GM12878 (cell line): ENCODE data around the gene TKFC. TPM values are rescaled to one million over a fixed set of nuclear protein-coding genes. Genes with fewer than 3 reads are reported as not detected.

Experiments used
- ATAC-seq: fragments of 200-7000 bp; cut with Tn5 transposase; 3 replicates; pipeline ENCODE4 v1.9.1; 2020; ENCODE audit warnings: mild to moderate bottlenecking, moderate library complexity
- BruUV-seq: library from RNA; stranded (reverse); fragments of 400-500 nt; replicated peaks from 2 replicates; lab custom pipeline; 2021; lab: Mats Ljungman, UMichigan
- CTCF ChIA-PET: fragments of 300-600 bp; sonication (Branson Sonifier 250); formaldehyde crosslinking; extraction: SDS; loops from one replicate; lab custom pipeline; 2021; ENCODE audit warnings: inconsistent platforms; lab: Yijun Ruan, JAX
- POLR2A ChIA-PET: fragments of 350-600 bp; formaldehyde crosslinking; extraction: SDS; loops from one replicate; lab custom pipeline; 2021; ENCODE audit warnings: inconsistent platforms; lab: Charles Lee
- RAD21 ChIA-PET: fragments of 300-600 bp; sonication (Branson Sonifier 250); formaldehyde crosslinking; loops from one replicate; lab custom pipeline; 2023; ENCODE audit warnings: antibody characterized with exemption; ENCODE audit not compliant: unreplicated experiment; lab: Charles Lee
- SMC1A ChIA-PET: fragments of 300-600 bp; sonication (Branson Sonifier 250); formaldehyde crosslinking; loops from one replicate; lab custom pipeline; 2023; ENCODE audit not compliant: unreplicated experiment, uncharacterized antibody; lab: Charles Lee
- DNase-seq: peaks from one replicate; pipeline ENCODE4 v3.0.0-alpha.2; 2011; ENCODE audit warnings: low read depth, low spot score
- FAIRE-seq: peaks from 3 replicates; lab custom pipeline; 2011; peaks lifted over from hg19 to GRCh38; lab: Jason Lieb, UNC
- H2AFZ ChIP-seq: 2 replicates; pipeline ENCODE4 v1.6.0; 2011; ENCODE audit warnings: low read depth, low read length, control low read depth; ENCODE audit not compliant: control insufficient read depth
- H3K27ac ChIP-seq: 2 replicates; pipeline ENCODE4 v1.5.1; 2011; ENCODE audit warnings: control low read depth; ENCODE audit not compliant: control insufficient read depth, insufficient read depth
- H3K27me3 ChIP-seq, 2 experiments: replicated peaks in 1 of 2; 2 replicates each; pipeline versions ENCODE4 v1.6.0 to v1.6.1; 2011; ENCODE audit warnings: low read length in 1 of 2; ENCODE audit not compliant: control insufficient read depth in 2 of 2, insufficient read depth in 2 of 2
- H3K36me3 ChIP-seq, 2 experiments: 2 replicates each; pipeline ENCODE4 v1.5.1; 2011; ENCODE audit warnings: low read length in 1 of 2; ENCODE audit not compliant: control insufficient read depth in 2 of 2, insufficient read depth in 2 of 2
- H3K4me1 ChIP-seq: 2 replicates; pipeline ENCODE4 v1.6.1; 2011; ENCODE audit warnings: mild to moderate bottlenecking, low read length, moderate library complexity, mixed read lengths; ENCODE audit not compliant: control insufficient read depth, insufficient read depth
- H3K4me2 ChIP-seq: 2 replicates; pipeline ENCODE4 v1.6.0; 2011; ENCODE audit warnings: control low read depth; ENCODE audit not compliant: control insufficient read depth, insufficient read depth
- H3K4me3 ChIP-seq: fragments of 200-600 bp; sonication (generic); 2 replicates; pipeline ENCODE4 v1.5.1; 2016
- H3K79me2 ChIP-seq: 2 replicates; pipeline ENCODE4 v1.6.0; 2011; ENCODE audit warnings: low read length; ENCODE audit not compliant: control insufficient read depth, insufficient read depth
- H3K9ac ChIP-seq: 2 replicates; pipeline ENCODE4 v1.8.0; 2011; ENCODE audit warnings: low read length, control low read depth, mixed read lengths; ENCODE audit not compliant: control insufficient read depth, insufficient read depth
- H3K9me3 ChIP-seq: replicated peaks from 3 replicates; pipeline ENCODE4 v1.5.1; 2011; ENCODE audit warnings: mild to moderate bottlenecking, low read length; ENCODE audit not compliant: control insufficient read depth, insufficient read depth
- H4K20me1 ChIP-seq: 2 replicates; pipeline ENCODE4 v1.6.0; 2011; ENCODE audit not compliant: control insufficient read depth, insufficient read depth
- CUX1 ChIP-seq: IDR thresholded peaks from 2 replicates; pipeline ENCODE4 v1.6.1; 2012; ENCODE audit warnings: improper control_type of control experiment, low read depth, low read length; ENCODE audit not compliant: insufficient replicate concordance
- IKZF1 ChIP-seq: fragments of 450-650 bp; conservative IDR thresholded peaks from 2 replicates; pipeline ENCODE4 v1.6.1; 2017; ENCODE audit warnings: antibody characterized with exemption, mild to moderate bottlenecking
- IKZF2 ChIP-seq, 2 experiments: fragments of 450-650 bp; IDR thresholded peaks; 2 replicates each; pipeline ENCODE4 v1.6.1; 2017; ENCODE audit warnings: mild to moderate bottlenecking in 2 of 2, moderate library complexity in 2 of 2
- POLR2A ChIP-seq: IDR thresholded peaks from 2 replicates; pipeline ENCODE4 v1.6.1; 2011; ENCODE audit warnings: low read depth, mild to moderate bottlenecking, low read length
- PRDM15 ChIP-seq: fragments of 450-650 bp; formaldehyde crosslinking; IDR thresholded peaks from 2 replicates; pipeline ENCODE4 v1.4.0; 2020; ENCODE audit warnings: mild to moderate bottlenecking, moderate library complexity
- SUZ12 ChIP-seq: fragments of 200-600 bp; sonication (generic); IDR thresholded peaks from one replicate; pipeline ENCODE4 v1.6.1; 2018; ENCODE audit warnings: antibody characterized with exemption, mild to moderate bottlenecking; ENCODE audit not compliant: unreplicated experiment
- ZBED1 ChIP-seq: IDR thresholded peaks from 2 replicates; pipeline ENCODE4 v1.6.1; 2016; ENCODE audit warnings: borderline replicate concordance
- WGBS: methylation state at CpG from one replicate; pipeline ENCODE4 v1.1.6; 2016; ENCODE audit warnings: low lambda C conversion rate; ENCODE audit not compliant: insufficient replicate concordance, insufficient coverage; ENCODE audit errors: missing lambda C conversion rate; 5-methylcytosine and 5-hydroxymethylcytosine counted together
- in situ Hi-C: fragments of 300-500 bp; cut with MboI; formaldehyde crosslinking; loops from 9 replicates; pipeline ENCODE4 v1.14.3; 2018; ENCODE audit warnings: mixed read lengths
- intact Hi-C: fragments of 100-400 bp; cut with micrococcal nuclease; formaldehyde crosslinking; loops from one replicate; pipeline ENCODE4 v1.14.2; 2022; ENCODE audit not compliant: unreplicated experiment
- polyA plus RNA-seq, 11 experiments: library from polyadenylated mRNA; depleted of rRNA in 4 of 11; unstranded in 6 of 11; stranded (reverse) in 5 of 11; fragments of >200 nt; fragmentation: Nextera tagmentation in 4 of 11; fragmentation: Illumina TruSeq in 1 of 11; extraction: Ambion mirVana in 4 of 11; extraction: Trizol in 1 of 11; gene quantifications; 1 replicate in 1 of 11; 2 replicates in 10 of 11; pipeline versions ENCODE4 v1.2.1 to v1.2.3, GENCODE V29; 2011 to 2016; ENCODE audit warnings: inconsistent platforms in 2 of 11, missing spikeins in 2 of 11, low read depth in 1 of 11
- total RNA-seq, 4 experiments: library from RNA; depleted of rRNA in 3 of 4; stranded (reverse); fragments of >200 nt in 3 of 4; fragmentation: Illumina TruSeq in 1 of 4; extraction: Trizol in 1 of 4; gene quantifications; 2 replicates each; pipeline versions ENCODE4 v1.2.1 to v1.2.3, GENCODE V29; 2013 to 2021

TKFC gene
- total and polyA plus RNA-seq, 10 of the 15 experiments (the other 5 are each of a cell fraction or from before 2014, with no cell fraction given) = 2.4 to 113 (median 59.0) TPM

- ChIA-PET CTCF (interaction anchor here (1.1 to 4.5 kb wide), 4 partner anchors 13 to 86 kb away, joined by 3 to 22 read pairs (median 12); no protein-coding TSS in a partner anchor), POLR2A (interaction anchor here (1.5 kb wide), 1 partner anchor 12 kb away, joined by 3 read pairs; no protein-coding TSS in a partner anchor)
- in situ Hi-C loops = no loop called here
These were observed 16.2 kb downstream of the TKFC start for GRCh38 chr11:61349189-61349751.

GRCh38 chr11:61349916-61350315, 16.9 kb downstream of the TKFC start:
- no peaks in the 10 kb centered on the region for H4K20me1 ChIP-seq
- no peak overlapping the region for H3K4me3 ChIP-seq
- intact Hi-C loops (no loop called here), in situ Hi-C loops (no loop called here)
- POLR2A ChIA-PET = interaction anchor here (1.5 kb wide), 1 partner anchor 11 kb away, joined by 3 read pairs; no protein-coding TSS in a partner anchor
- RAD21 ChIA-PET = interaction anchor here (2.3 kb wide), 1 partner anchor 14 kb away, joined by 8 read pairs; no protein-coding TSS in a partner anchor
- WGBS = 91% methylated on average over 10 of the region's 10 CpGs
- BruUV-seq = no TSS peak
- ATAC-seq = no peak
- no peak for DNase-seq
- no peak overlapping the region for H2AFZ ChIP-seq
- no peak overlapping the region for H3K4me2 ChIP-seq
- H3K4me1 ChIP-seq = no peaks in the 10 kb centered on the region
- no peak for FAIRE-seq
- H3K27me3 ChIP-seq = no peaks in the 10 kb centered on the region
- SMC1A ChIA-PET = interaction anchor here (0.7 kb wide), 1 partner anchor 19 kb away, joined by 3 read pairs; no protein-coding TSS in a partner anchor
- CTCF ChIA-PET = interaction anchor here (4.5 kb wide), 1 partner anchor 14 kb away, joined by 22 read pairs; no protein-coding TSS in a partner anchor
- TF ChIP-seq ZBED1 = no peak
- no peak for TF ChIP-seq SUZ12
- TF ChIP-seq CUX1 = no peak
- TF ChIP-seq PRDM15 (CRISPR knock-in tag) = no peak
- TF ChIP-seq IKZF2 (IDR thresholded peaks at IDR 0.05) = no peak
- H3K9me3 ChIP-seq = no peaks in the 10 kb centered on the region
- H3K36me3 ChIP-seq = peaks cover 17 to 20% of the 10 kb centered on the region in 2 experiments
- no peaks in the 10 kb centered on the region; the same call in none of the 2 replicates for H3K79me2 ChIP-seq
- H3K27ac ChIP-seq = no peak overlapping the region
- H3K9ac ChIP-seq = no peak overlapping the region

More at GRCh38 chr11:61349189-61349751, 16.2 kb downstream of the TKFC start:
- no peak overlapping the region for H3K9ac ChIP-seq
- no peaks in the 10 kb centered on the region; the same call in 1 of the 2 replicates for H3K79me2 ChIP-seq
- no peak for ATAC-seq
- no peaks in the 10 kb centered on the region for H3K4me1 ChIP-seq
- intact Hi-C loops = no loop called here
- no peaks in the 10 kb centered on the region for H3K27me3 ChIP-seq
- H3K4me2 ChIP-seq = no peak overlapping the region
- ChIA-PET RAD21 (interaction anchor here (1.6 to 2.3 kb wide), 2 partner anchors 13 to 36 kb away, joined by 7 to 8 read pairs; no protein-coding TSS in a partner anchor), SMC1A (interaction anchor here (0.7 to 1.8 kb wide), 2 partner anchors 13 to 20 kb away, joined by 3 to 11 read pairs; no protein-coding TSS in a partner anchor)
- TF ChIP-seq IKZF1 (no peak), POLR2A (peak; percentile 42; the same call in 1 of the 2 replicates)
- H4K20me1 ChIP-seq = no peaks in the 10 kb centered on the region
- DNase-seq = no peak
- no TSS peak for BruUV-seq
- no peak overlapping the region for H2AFZ ChIP-seq
- peaks cover 17 to 20% of the 10 kb centered on the region in 2 experiments for H3K36me3 ChIP-seq
- no peak overlapping the region for H3K27ac ChIP-seq
- no peak overlapping the region for H3K4me3 ChIP-seq
- no peak for FAIRE-seq
- H3K9me3 ChIP-seq = no peaks in the 10 kb centered on the region
- 95% methylated on average over 12 of the region's 12 CpGs for WGBS
